GM18520 (cell line): ENCODE data around the gene SUN5.

Experiments used
- ATAC-seq: cut with Tn5 transposase; IDR thresholded peaks from one replicate; pipeline ENCODE4 v1.9.1; 2021; ENCODE audit not compliant: unreplicated experiment

The SUN5 gene

DNA sequence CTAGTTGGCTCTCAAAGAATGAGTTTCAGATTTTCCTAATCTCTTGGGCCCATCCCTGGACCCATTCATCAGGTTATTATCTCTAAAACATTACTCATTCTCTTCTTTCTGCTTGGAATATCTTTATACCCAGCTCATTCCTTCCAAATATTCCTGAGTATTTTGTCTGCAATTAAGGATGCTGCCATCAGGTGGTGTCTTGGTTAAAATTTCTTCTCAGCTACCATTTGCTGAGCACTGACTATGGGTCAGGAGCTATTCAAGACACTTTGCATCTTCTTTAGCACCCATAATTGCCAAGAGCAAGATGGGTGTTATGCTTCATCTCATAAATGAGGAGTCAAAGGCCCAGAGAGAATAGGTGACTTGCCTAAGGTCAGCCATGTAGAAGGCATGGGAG lies 8.4 kb downstream of the SUN5 start:
- ATAC-seq, result no peak

DNA sequence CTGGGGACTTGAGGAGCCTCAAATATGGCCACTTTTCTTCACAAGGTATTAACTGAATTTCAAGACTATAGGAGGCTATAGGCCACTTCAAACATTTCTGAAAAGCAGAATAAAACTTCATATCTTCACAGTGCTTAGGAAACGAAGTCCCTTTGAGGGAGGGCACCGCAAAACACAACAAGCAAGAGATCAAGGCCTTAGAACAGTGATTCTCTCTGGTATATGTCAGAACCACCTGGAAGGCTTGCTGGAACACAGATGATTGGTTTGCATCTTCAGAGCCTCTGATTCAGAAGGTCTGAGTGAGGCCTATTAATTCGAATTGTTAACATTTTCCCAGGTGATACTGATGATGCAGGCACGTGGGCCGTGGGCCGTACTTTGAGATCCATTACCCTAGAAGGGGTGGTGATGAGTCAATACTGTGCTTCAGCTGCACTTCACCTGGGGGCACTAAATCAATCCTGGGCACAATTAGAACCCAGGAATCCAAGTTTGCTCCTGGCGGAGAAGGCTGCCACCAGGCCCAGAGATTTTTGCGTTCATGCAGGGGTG lies 10.7 kb downstream of the SUN5 start:
- no peak for ATAC-seq

DNA sequence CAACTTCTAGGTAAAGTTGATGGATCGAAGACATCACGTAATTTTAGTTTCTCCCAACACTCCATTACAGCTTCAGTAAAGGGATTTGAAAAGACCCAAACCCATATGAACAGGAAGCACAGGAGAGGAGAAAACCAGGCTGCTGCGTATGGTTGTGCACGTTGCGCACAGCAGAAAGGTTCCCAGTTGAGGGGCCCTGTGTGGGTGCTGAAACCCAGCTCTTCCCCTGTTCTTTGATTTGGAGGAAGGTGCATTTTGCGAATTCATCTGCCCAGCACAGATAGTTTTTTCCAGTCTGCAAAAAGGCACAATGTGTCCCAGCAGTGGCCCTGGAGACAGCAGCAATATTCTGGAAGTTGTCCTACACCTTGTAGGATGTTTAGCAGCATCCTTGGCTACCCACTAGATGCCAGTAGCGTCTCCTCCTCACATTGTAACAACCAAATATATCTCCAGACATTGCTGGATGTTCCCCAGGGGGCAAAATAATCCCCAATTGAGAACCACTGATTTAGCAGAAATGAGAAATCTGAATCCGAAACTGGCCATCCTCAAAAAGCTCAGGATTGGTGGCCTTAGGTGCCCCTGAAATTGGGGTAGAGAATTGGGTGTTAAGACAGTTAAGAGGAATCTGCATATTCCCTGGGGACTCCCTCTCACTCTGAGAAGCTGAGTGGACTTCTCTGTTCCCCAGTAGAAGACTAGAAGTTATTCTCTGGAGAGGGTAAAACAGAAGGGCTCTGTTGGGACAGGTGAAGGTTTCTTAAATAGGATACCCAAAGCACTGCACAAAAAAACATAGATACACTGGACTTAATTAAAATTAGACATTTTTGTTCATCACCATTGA lies 12.2 kb downstream of the SUN5 start:
- no peak for ATAC-seq

DNA sequence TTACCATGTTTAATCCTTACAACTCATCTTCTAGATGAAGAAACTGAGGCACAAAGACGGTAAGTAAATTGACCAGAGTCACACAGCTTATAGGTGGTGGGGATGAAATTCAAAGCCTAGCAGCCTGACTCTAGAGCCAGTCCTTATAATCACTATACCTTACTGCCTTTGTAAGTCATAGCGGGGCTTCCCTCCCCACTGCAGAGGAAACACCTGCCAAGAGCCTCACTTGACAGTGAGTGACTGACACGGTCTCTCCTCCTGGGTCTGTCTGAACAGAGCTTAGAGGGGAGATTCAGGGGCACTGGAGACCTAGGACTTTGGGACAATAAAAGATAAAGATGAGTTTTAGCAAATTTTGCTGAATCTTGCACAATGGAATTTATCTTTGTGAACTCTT lies 12.8 kb downstream of the SUN5 start:
- no peak for ATAC-seq

DNA sequence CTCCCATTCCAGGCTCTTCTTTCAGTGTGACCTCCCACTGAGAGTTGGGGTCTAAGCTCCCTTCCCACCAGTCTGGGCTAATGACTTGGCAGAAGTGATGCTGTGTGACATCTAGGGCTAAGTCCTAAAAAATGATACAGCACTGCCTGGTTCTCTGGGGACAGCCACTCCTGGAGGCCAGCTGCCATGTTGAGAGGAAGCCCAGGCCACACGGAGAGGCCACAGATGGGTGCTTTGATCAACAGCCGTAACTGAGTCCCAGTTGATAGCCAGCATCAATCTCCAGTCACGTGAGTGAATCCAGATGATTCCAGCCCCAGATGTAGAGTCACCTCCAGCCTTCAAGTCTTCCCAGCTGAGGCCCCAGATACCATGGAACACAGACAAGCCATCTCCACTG lies 13.8 kb downstream of the SUN5 start:
- no peak for ATAC-seq

DNA sequence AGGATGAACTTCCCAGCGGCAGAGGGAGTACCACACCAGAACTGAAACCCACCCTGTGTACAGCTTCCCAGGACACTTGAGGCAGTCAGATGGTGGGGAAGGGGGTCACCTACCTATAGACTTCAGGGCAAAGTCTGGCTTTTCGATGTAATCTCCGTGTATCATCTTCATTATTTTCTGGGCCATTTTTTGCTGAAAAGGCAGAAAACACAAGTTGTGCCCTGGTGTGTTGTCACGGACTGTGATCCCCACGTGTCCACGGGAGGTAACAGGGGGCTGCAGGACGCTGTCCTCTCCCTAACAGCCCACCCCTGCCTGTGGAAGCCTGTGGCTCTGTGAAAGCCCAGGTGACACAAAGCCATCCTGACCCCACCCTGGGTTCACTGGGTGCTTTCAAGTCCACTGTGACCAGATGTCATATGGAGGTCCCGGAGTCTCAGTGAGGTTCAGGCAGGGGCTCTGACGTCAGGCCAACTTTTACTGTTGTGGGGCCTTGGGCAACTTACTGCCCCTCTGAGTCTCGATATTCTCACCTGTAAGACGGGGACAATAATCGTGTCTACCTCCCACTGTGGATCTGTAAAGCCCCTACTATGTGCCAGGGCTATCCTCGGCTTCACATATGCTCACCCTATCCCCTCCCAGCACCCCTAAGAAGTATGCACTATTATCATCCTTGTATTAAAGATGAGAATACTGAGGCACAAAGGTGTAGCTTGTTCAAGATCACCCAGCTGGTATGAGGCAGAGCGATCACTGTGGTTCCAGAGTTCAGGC lies 14.5 kb downstream of the SUN5 start:
- no peak for ATAC-seq

DNA sequence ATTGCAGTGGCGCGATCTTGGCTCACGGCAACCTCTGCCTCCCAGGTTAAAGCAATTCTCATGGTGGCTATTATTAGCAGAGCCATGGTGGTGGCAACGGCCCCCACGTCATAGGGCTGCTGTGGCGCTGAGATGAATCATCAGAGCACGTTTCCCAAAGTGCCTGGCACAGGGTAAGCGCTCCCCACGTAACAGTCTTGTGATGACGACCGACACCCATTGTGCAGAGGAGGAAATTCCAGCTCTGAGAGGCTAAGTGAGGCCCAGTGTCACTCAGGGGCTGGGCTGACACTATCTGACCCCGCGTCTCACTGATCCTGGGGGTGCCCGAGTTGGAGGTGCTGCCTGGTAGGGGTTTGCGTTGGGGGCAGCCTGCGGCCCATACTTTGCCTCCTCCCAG lies 16.2 kb downstream of the SUN5 start:
- no peak for ATAC-seq

DNA sequence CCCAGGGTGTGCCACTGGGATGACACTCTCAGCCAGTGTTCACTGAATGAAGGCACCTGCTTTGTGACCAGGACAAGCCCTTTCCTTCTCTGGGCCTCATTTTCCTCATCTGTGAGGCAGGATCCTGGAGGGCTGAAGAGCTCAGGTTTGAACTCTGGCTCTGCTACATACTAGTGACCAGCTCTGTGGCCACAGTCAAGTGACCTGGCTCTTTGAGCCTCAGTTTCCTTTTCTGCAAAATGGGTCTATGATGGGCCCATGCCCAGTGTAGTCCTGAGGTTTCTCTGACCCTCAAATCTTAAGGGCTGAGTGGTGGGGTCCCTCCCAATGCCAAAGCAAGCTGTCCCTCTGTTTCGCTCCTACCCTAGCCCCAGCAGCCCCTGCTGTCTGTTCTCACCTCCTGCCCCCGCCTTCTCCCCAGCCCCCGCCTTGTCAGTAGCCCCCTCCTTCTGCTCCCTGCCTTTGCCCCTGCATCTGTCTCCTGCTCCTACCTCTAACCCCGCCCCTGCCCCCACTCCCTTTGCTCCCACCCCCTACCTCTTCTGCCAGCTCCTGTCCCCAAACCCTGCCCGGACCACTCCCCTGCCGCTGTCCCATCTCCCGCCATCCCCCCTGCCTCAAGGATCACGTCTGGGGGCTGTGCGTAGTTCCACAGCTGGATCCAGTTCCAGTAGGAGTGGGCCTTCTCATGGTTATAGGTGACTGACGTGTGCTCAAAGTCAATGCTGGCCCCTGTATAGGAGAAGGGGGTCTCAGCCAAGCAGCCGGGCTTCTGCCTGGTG lies 17.0 kb downstream of the SUN5 start:
- no peak for ATAC-seq

DNA sequence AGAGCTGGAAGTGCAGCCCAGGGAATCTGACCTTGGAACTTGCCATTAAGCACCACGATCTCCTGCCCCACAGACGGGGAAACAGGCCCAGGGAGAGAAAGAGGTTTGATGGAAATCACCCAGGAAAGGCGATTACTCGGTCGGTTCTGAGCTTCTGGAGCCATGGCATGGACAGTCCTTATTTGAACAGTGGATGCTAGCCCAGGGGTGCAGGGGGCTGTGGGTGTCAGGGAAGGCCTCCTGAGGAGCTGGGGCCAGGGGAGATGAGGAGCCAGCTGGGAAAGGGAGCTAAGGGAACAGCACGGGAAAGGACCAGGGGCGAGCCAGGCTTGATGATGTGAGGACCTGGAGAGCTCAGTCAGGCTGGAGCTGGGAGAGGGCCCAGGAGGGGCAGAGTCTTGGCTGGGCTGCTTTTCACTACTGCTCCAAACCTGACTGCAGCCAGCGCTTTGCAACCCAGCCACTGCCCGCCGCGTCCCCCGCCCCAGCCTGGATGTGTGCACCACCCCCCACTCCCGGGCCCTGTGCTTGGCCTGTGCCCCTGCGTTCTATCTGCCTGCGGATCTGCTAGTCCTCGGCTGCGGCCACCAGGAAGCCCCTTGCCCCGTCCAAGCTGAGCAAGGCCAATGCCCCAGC lies 17.8 kb downstream of the SUN5 start:
- ATAC-seq, result no peak

DNA sequence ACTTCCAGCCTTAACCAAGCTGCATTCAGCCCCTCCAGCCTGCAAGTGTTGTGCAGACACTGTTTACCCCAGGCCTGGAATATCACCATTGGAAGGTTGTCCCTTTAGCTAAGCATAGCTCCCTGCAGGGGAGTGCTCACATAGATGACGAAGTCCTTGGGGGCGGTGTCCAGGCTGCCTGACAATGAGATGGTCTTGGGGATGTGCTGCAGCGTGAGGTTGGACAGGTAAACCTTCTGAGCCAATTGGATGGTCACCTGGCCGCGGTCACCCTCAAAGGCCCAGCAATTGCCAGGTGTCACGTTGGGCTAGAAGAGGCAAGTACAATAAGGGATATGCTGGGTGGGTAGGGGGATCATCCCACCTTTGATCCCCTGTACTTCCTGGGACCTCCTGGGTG lies 18.6 kb downstream of the SUN5 start:
- no peak for ATAC-seq

DNA sequence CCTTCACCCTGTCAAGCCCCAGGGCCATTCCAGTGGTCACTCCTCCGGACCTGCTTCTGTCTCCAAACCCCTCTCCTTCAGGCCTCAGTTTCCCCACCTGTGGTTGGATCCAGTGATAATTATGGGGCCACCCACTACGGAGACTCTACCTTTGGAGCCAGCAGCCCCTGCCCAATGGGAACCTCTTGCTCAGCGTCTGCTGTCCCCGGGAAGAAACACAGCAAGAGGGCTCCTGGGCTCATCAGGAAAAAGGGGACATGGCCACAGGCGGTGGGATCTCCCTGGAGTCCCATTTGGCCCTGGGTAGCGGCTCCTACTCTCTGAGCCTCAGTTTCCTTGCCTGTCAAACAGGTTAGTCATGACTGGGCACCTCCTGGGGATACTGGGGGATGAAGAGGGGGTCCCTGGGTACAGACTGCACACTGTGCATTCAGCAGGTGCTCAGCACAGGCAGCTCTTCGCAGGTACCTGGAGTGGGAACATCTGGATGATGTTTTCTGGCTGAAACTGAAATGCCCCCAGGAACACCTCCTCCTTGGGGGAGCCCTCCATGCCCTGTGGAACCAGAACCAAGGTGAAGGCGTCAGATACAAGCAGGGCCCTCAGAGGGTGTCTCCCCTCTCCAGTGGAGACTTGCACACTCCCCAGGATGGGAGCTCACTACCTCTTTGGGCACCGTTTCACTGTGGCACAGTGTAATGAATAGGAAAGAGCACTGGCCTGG lies 19.4 kb downstream of the SUN5 start:
- no peak for ATAC-seq

DNA sequence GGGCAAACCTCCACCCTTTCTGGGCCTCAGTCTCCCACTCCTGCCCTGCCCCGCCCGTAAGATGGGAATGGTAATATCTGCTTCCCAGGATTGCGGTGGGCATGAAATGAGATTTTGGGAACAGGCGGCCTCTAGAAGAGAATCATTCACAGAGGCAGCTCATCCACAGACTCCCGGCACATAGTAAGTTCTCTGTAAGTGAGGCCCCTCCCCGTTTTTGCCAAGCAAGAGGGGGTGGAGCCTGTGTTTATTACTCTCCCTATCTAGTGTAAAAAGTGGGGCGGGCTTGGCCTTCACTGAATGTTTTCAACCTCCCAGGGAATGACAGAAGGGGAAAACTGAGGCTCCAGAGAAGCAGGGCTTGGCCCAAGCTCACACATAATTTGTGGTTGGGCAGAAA lies 20.0 kb downstream of the SUN5 start:
- no peak for ATAC-seq

DNA sequence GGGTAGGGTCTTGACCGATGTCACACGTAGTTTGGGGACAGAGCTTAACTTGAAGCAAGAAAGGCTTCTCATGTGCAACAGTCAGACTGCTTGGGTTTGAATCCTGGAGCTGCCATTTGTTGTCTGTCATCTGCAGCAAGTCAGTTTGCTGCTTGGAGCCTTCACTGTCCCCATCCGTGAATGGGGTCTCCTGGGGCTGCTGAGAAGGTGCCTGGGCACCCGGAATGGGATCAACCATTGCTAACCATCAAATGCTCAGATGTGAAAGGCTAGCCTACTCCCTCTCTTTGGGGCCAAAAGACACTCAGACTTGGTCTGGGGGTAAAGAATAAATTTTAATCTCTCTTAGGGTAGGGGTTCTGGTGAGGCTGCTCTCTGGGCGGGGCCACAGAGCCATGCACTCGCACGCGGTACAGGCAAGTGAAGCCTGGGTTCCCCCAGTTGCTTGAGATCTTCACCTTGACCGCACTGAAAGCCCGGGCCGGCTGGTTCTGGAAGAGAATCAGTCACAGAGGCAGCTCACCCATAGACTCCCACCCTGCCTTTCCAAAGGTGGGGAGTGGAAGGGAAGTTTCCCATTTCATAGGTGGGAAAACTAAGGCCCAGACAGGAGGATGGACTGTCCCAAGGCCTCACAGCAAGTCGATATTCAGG lies 20.6 kb downstream of the SUN5 start:
- ATAC-seq, result no peak

DNA sequence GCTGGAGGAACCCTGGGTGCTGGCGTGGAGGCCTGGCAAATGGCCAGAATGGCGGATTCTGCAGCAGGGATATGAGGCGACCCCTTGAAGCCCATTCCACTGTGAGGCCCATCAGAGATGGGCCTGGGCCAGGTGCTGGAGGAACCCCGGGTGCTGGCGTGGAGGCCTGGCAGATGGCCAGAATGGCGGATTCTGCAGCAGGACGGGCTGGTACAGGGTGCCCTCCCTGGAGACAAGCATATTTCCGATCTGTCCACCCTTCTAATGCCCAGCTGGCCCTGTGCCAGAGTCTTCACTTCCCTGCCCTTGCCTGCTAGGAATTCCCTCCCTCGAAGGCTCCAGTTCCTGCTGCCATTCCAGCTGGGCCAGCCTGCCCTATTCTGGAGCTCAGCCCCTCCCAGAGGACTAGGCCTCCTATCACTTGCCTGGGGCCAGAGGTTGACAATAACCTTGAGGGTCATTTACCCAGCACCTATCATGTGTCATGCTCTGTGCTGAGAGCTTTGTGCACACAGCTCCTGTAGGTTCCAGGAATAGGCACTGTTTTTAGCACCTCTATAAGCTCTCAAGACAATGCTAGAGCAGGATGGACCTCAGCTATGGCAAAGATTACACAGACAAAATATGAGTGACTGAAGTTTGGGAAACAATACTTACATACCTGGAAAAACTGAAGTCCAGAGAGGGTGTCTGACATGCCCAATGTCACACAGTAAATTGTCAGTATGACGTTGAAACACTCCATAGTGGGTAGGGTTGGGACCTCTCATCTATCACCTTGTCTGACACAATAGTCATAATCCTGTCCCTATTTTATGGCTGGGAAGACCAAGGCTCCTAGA lies 21.4 kb downstream of the SUN5 start:
- no peak for ATAC-seq

DNA sequence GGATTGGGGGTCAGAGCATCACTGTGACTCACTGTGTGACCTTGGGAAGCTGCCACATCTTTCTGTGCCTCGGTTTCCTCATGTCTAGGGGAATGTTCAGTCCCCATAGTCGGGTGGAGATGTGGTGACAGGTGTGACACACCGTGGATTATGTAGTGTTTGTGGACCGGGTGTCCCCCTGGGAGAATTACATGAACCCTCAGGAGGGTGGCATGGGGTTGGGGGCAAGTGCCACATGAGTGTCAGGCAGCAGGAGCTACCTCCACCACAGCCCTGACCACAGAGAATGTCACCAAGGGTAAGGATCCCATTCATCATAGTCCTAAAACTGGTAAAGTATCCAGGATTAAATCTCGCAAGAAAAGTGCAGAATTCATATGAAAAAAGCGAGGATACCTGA lies 23.2 kb downstream of the SUN5 start:
- no peak for ATAC-seq

DNA sequence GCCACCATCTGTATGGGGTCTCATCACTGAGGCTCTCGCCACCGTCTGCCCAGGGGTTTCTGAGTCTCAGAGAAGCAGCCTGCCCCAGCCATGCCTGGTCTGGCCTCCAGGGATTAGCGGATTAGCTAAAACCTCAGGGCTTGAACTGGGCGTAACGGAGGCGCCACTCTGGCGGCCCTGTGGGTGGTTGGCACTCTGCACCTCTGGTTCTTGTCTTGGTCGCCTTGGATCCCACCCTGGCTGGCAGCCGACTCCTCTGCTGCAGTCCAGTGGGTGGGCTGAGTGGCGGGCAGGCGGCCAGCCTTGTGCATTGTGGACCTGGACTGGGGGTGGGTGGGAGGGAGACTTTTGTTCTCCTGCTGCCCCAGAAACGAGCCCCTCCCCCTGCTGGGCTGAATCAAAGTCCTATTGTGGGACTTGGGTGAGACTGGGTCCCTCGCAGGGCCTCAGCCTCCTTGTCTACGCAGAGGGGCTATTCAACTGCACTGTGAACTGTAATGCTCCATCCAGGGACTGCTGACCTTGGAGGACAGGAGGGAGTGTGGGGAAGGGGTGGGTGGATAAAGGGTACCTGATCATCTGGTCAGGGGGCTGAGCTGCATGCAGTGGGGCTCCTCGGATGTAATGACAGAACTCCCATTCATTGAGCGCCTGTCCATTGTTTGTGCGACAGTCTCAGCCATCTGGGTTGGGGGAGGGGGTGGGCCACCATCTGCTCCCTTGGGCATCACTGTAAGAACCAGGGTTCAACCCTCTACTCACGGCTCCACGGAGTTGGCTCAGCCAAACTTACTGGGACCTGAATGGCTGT lies 23.9 kb downstream of the SUN5 start:
- no peak for ATAC-seq

DNA sequence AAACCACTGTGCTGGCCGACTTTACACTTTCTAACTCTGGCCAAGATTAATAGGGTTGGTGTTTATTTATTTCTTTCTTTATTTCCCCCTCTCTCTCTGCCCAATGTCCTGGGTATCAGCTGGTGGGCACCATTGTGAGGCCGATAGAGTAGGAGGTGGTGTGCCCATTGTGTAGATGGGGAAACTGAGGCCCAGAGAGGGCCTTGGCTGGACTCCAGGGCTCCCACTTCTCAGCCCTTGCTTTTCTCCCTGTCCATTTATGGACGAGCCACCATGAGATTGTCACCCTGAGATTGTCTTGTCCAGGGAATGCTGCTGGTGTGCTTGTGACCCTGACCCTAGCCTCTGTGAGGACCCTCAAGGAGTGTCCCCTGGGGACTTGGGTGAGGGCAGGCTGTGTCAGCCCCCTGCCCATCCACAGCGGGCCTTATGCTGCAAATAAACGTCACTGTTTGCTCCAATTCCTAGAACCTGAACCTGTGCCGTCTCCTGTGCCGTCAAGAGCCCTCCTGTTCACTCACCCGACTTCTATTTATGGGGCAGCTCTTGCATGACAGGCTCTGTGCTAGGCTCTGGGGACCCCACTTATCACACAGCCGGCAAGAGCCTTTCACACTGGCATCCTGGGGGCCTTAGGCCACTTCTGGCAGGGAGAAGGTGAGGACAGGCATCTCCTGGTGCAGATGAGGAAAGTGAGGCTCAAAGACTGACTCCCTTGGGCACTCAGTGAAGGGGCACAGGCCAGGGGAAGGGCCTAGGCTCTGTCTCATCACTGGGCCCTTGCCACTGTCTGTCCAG lies 24.8 kb downstream of the SUN5 start:
- ATAC-seq, result no peak
